HG03575 (cell line): ENCODE data around the gene KIAA1328.

Source experiments
- ATAC-seq: cut with Tn5 transposase; IDR thresholded peaks from one replicate; pipeline ENCODE4 v1.9.1; 2021; ENCODE audit not compliant: unreplicated experiment, insufficient number of reproducible peaks, low FRiP score; ENCODE audit errors: extremely low read depth

Gene KIAA1328

GRCh38 chr18:36818652-36819051 lies 10.3 kb upstream of the KIAA1328 start:
- no peak for ATAC-seq

GRCh38 chr18:36819621-36820020 lies 9.3 kb upstream of the KIAA1328 start:
- no peak for ATAC-seq

GRCh38 chr18:36821681-36822080 lies 7.2 kb upstream of the KIAA1328 start:
- no peak for ATAC-seq

- ATAC-seq = no peak
Measured at GRCh38 chr18:36825526-36825925, 3.4 kb upstream of the KIAA1328 start.

- no peak for ATAC-seq
Measured at GRCh38 chr18:36826556-36826955, 2.4 kb upstream of the KIAA1328 start.

GRCh38 chr18:36828157-36828629 lies 734 bp upstream of the KIAA1328 start:
- no peak for ATAC-seq

- ATAC-seq = no peak
Measured at GRCh38 chr18:36829362-36830157, 633 bp downstream of the KIAA1328 start.

GRCh38 chr18:36830158-36830495 lies 1.2 kb downstream of the KIAA1328 start:
- ATAC-seq = no peak

- ATAC-seq = no peak
Measured at GRCh38 chr18:36831139-36831538, 2.2 kb downstream of the KIAA1328 start.

GRCh38 chr18:36833120-36833519 lies 4.2 kb downstream of the KIAA1328 start:
- no peak for ATAC-seq

GRCh38 chr18:36835927-36836326 lies 7.0 kb downstream of the KIAA1328 start:
- no peak for ATAC-seq

- no peak for ATAC-seq
Measured at GRCh38 chr18:36839835-36840234, 10.9 kb downstream of the KIAA1328 start.

- ATAC-seq = no peak
Measured at GRCh38 chr18:36843199-36843598, 14.3 kb downstream of the KIAA1328 start.

- no peak for ATAC-seq
Measured at GRCh38 chr18:36843784-36844183, 14.9 kb downstream of the KIAA1328 start.

GRCh38 chr18:36848609-36849008 lies 19.7 kb downstream of the KIAA1328 start:
- no peak for ATAC-seq

GRCh38 chr18:36849288-36850006 lies 20.5 kb downstream of the KIAA1328 start:
- ATAC-seq = no peak

- no peak for ATAC-seq
Measured at GRCh38 chr18:36850527-36851201, 21.7 kb downstream of the KIAA1328 start.

GRCh38 chr18:36851202-36851590 lies 22.3 kb downstream of the KIAA1328 start:
- no peak for ATAC-seq

GRCh38 chr18:36856815-36857214 lies 27.9 kb downstream of the KIAA1328 start:
- no peak for ATAC-seq

- ATAC-seq = no peak
Measured at GRCh38 chr18:36862182-36862581, 33.3 kb downstream of the KIAA1328 start.
